Upper lobe of left lung (tissue), 6 donors: Measurements from ENCODE around the gene NF1. TPM values are rescaled to one million over a fixed set of nuclear protein-coding genes. Genes with fewer than 3 reads are reported as not detected.

ENCODE experiments used
- ATAC-seq, 2 donors: fragments of 200-7000 bp; cut with Tn5 transposase; one replicate each; pipeline ENCODE4 v1.9.1; 2022; ENCODE audit warnings: mild to moderate bottlenecking in 2 of 2, moderate library complexity in 2 of 2; ENCODE audit not compliant: low FRiP score in 2 of 2
- DNase-seq, 2 donors: peaks; one replicate each; pipeline ENCODE4 v3.0.0-alpha.2; 2019 to 2020
- H3K27ac ChIP-seq, 4 donors: fragments of 200-600 bp; sonication (generic); one replicate each; pipeline ENCODE4 v1.5.1; 2016 to 2019
- H3K27me3 ChIP-seq, 4 donors: fragments of 200-600 bp; sonication (generic); one replicate each; pipeline ENCODE4 v1.5.1; 2017 to 2019
- H3K36me3 ChIP-seq, 4 donors: fragments of 200-600 bp; sonication (generic); one replicate each; pipeline ENCODE4 v1.5.1; 2016 to 2019
- H3K4me1 ChIP-seq, 4 donors: fragments of 200-600 bp; sonication (generic); one replicate each; pipeline ENCODE4 v1.5.1; 2018 to 2019
- H3K4me3 ChIP-seq, 4 donors: fragments of 200-600 bp; sonication (generic); one replicate each; pipeline ENCODE4 v1.5.1; 2017 to 2019; ENCODE audit warnings: mild to moderate bottlenecking in 2 of 4, moderate library complexity in 1 of 4
- H3K9me3 ChIP-seq, 4 donors: fragments of 200-600 bp; sonication (generic); one replicate each; pipeline ENCODE4 v1.5.1; 2018 to 2019
- CTCF ChIP-seq, 6 experiments: fragments of 450-650 bp in 4 of 6; fragments of 200-600 bp in 2 of 6; sonication (generic) in 2 of 6; IDR thresholded peaks; one replicate each; pipeline ENCODE4 v1.5.1; 2016 to 2019; ENCODE audit warnings: antibody characterized with exemption in 6 of 6
- EP300 ChIP-seq, 4 donors: sonication (generic); formaldehyde crosslinking; IDR thresholded peaks; one replicate each; pipeline ENCODE4 v1.5.1; 2017; ENCODE audit warnings: antibody characterized with exemption in 4 of 4, control low read depth in 2 of 4
- POLR2A ChIP-seq, 4 donors: fragments of 450-650 bp; IDR thresholded peaks; one replicate each; pipeline ENCODE4 v1.5.1; 2016 to 2017; ENCODE audit warnings: antibody characterized with exemption in 4 of 4, mild to moderate bottlenecking in 2 of 4
- POLR2AphosphoS5 ChIP-seq, 2 donors: sonication (generic); formaldehyde crosslinking; IDR thresholded peaks; one replicate each; pipeline ENCODE4 v1.5.1; 2017; ENCODE audit warnings: antibody characterized with exemption in 2 of 2
- WGBS, 2 donors: methylation state at CpG; one replicate each; pipeline ENCODE4 v1.1.5; 2017 to 2018; 5-methylcytosine and 5-hydroxymethylcytosine counted together
- total RNA-seq, 6 donors: library from RNA; depleted of rRNA in 4 of 6; stranded (reverse); fragments of >200 nt in 4 of 6; gene quantifications; one replicate each; pipeline versions ENCODE4 v1.1.0 to v1.2.1, GENCODE V29; 2016 to 2021
- donor health status: DM: no; HTN: no; CAD: no; lungs with moderate emphysema.
- donor health status: DM: no; HTN: yes; CAD: no; lungs with severe emphysema.

NF1 gene
- total RNA-seq, 6 donors from 2014 or later = 35.5 to 85.1 (median 47.1) TPM

- Histone ChIP-seq H3K36me3 (no peaks in the 10 kb centered on the region), H3K4me3 (no peak overlapping the region), H3K9me3 (no peaks in the 10 kb centered on the region), H3K27me3 (no peaks in the 10 kb centered on the region), H3K27ac (no peak overlapping the region), H3K4me1 (no peaks in the 10 kb centered on the region)
- ATAC-seq = no peak
- no peak for DNase-seq
- WGBS, 2 donors = 85 to 87% methylated on average over 2 of the region's 2 CpGs
- no peak for TF ChIP-seq EP300 (IDR thresholded peaks at IDR 0.05)
- TF ChIP-seq POLR2AphosphoS5 (IDR thresholded peaks at IDR 0.05) = no peak
- TF ChIP-seq CTCF (IDR thresholded peaks at IDR 0.05) = no peak
- TF ChIP-seq POLR2A (IDR thresholded peaks at IDR 0.05) = no peak
Observed at GRCh38 chr17:31122746-31123145, 28.0 kb downstream of the NF1 start.

DNA sequence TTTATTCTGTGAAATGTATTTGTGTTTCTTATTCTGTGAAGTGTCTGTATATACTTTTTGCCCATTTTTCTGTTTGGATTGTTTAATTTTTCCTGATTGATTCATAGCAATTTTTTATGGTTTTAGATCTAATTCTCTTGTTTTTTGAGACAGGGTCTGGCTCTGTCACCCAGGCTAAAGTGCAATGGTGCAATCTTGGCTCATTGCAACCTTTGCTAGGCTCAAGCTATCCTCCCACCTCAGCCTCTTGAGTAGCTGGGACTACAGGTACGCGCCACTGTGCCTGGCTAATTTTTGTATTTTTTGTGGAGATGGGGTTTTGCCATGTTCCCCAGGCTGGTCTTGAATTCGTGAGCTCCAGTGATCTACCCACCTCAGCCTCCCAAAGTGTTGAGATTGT, 31.5 kb downstream of the NF1 start:
- WGBS, 2 donors = 92 to 97% methylated on average over 3 of the region's 3 CpGs
- ATAC-seq (no peak), DNase-seq (no peak)
- Histone ChIP-seq H3K27me3 (no peaks in the 10 kb centered on the region), H3K9me3 (no peaks in the 10 kb centered on the region), H3K4me1 (peaks cover 0 to 6% (median 0%) of the 10 kb centered on the region in 4 donors), H3K27ac (no peak overlapping the region), H3K4me3 (no peak overlapping the region), H3K36me3 (no peaks in the 10 kb centered on the region)
- TF ChIP-seq CTCF (IDR thresholded peaks at IDR 0.05) = no peak
- no peak for TF ChIP-seq EP300 (IDR thresholded peaks at IDR 0.05)
- no peak for TF ChIP-seq POLR2A (IDR thresholded peaks at IDR 0.05)
- TF ChIP-seq POLR2AphosphoS5 (IDR thresholded peaks at IDR 0.05) = no peak

DNA sequence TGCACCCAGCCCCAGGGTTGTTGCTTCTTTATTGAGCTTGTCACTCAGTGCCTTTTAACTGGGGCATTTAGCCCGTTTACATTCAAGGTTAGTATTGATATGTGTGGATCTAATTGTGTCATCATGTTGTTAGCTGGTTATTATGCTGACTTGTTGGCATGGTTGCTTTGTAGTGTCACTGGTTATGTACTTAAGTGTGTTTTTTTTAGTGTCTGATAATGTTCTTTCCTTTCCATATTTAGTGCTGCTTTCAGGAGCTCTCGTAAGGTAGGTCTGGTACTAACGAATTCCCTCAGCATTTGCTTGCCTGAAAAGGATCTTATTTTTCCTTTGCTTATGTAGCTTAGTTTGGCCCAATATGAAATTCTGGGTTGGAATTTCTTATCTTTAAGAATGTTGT, 33.5 kb downstream of the NF1 start:
- Histone ChIP-seq H3K4me1 (peaks cover 0 to 6% (median 0%) of the 10 kb centered on the region in 4 donors), H3K4me3 (no peak overlapping the region), H3K27me3 (no peaks in the 10 kb centered on the region), H3K36me3 (no peaks in the 10 kb centered on the region), H3K9me3 (no peaks in the 10 kb centered on the region), H3K27ac (no peak overlapping the region)
- WGBS, 2 donors = 96 to 97% methylated on average over 3 of the region's 3 CpGs
- ATAC-seq (no peak), DNase-seq (no peak)
- TF ChIP-seq CTCF (IDR thresholded peaks at IDR 0.05) (no peak), POLR2A (IDR thresholded peaks at IDR 0.05) (no peak), POLR2AphosphoS5 (IDR thresholded peaks at IDR 0.05) (no peak)

DNA sequence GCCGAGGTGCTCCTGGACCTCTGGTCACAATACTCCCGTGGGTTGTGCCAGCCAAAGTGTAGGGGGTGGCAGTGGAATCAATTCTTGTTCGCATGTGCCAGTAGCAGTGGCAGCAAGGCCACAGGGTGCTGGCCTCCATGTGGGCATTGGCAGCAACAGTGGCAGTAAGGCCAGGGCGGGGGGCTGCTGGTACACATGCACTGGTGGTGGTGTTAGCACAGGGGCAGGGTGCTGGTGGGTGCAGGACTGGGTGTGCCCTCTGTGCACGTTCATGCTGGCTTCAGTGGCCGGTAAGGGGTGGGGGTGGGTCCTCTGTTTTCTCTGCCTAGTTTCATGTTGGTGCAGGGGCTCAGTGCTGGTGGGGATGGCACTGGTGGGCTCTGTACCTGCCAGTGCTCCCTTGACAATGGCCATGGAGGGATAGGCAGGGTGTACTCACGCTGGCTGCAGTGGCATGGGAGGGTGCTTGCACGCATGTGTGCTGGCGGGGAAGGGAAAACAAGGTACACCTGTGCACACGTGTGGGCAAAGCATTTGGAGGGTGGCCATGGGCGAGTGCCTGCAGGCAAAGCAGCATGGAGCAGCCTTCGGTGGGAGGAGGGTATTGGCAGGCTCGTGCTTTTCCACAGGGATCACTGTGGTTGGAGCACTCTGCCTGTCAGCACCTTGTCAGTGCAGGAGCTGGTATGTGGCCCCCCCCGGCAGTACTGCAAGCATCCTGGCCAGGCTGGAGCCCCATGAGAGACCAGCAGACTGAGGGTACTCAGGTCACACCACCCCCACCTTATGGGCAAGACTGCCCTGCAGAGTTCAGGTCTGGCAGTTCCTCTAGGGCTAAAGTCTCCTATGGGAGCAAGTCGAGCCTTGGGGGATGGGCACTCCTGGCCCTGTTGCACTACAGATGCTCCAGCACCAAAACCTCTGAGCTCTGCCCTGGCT, 35.8 kb downstream of the NF1 start:
- ATAC-seq = peak; percentile 16 to 55
- Histone ChIP-seq H3K27me3 (no peaks in the 10 kb centered on the region), H3K4me1 (peaks cover 0 to 6% (median 0%) of the 10 kb centered on the region in 4 donors), H3K4me3 (no peak overlapping the region), H3K27ac (no peak overlapping the region), H3K36me3 (no peaks in the 10 kb centered on the region), H3K9me3 (no peaks in the 10 kb centered on the region)
- DNase-seq = peak in 1 of 2 donors; percentile 40
- 79 to 95% methylated on average over 7 to 15 of the region's 15 CpGs for WGBS, 2 donors
- TF ChIP-seq EP300 (IDR thresholded peaks at IDR 0.05) (no peak), CTCF (IDR thresholded peaks at IDR 0.05) (no peak), POLR2AphosphoS5 (IDR thresholded peaks at IDR 0.05) (no peak), POLR2A (IDR thresholded peaks at IDR 0.05) (no peak)
